ENCODE data around the gene BMPR1B. TPM values are rescaled to one million over a fixed set of nuclear protein-coding genes. Genes with fewer than 3 reads are reported as not detected.

Gene BMPR1B
- total RNA-seq, 1 donor from 2014 or later = not detected

DNA sequence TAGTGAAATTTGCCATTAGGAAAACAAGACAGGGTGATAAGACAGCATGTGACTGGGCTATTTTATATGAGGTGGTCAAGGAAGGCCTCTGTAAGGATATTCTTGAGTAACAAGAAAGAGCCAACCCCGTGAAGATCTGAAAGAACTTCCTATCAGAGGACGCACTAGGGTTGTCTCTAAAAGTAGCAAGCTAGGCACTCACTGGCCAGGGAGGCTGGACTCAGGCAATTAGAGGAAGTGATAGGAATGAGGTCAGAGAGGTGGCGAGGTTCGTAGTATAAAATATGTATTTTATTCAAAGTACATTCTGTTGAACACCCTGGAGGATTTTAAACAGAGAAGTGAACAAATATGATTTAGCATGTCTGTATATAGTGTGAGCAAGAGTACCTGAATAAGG is 4.6 kb downstream of the BMPR1B start:
- intact Hi-C loops (cut with micrococcal nuclease) = no loop called here

DNA sequence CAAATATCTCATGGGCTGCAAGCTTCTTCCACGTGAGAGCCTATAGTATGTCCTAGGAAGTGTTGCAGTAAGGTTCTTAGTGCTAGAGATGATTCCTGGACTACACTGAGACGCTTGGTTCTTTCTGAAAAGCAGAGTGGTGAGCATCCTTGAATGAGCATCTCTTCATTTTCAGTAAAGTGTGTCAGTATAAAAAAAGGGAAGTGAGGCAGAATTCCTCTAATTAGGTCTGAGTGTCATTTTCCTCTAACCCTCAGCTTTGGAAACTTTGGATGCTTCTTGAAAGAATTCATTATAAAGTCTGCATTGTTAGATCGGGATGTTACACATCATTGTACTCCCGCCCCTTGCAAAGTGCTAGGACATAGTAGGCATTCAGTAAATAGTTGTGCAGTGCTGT is 5.2 kb downstream of the BMPR1B start:
- intact Hi-C loops (cut with micrococcal nuclease) = no loop called here

DNA sequence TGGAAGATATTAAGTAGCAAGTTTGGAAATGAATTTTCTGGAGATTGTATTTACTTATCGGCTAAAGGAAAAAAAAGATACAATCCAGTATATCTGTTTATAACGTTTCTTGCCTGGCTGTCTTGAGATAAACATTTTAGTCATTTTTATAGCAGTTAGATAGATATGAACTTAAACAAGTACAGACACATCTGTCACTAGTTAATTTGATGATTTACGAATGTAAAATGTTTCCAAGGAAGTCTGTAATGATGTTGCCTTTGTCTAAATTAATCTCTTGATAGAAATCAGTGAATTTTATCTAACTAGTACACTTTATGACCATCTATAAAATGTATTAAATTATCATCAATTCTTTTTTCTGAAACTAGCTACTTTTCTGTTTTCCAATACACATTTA is 5.7 kb downstream of the BMPR1B start:
- intact Hi-C loops (cut with micrococcal nuclease) = no loop called here

DNA sequence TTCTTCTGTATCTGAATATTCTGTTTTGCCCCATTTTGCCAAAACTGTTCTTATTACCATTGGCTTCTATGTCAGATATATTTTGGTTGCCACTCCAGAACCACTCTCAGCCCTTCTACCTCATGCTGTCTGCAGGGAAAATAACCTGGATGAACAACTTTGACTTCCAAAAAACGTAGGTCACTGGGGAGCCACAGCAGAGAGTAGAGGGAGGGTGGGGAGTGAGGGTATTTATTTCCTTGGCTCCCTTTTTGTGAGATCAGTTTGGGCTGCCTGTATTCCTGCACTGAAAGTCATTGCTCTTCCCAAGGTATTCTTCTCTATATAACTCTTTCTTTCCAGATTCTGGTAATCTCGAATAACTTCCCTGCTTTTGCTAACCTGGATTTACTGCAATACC is 6.3 kb downstream of the BMPR1B start:
- intact Hi-C loops (cut with micrococcal nuclease) = no loop called here

DNA sequence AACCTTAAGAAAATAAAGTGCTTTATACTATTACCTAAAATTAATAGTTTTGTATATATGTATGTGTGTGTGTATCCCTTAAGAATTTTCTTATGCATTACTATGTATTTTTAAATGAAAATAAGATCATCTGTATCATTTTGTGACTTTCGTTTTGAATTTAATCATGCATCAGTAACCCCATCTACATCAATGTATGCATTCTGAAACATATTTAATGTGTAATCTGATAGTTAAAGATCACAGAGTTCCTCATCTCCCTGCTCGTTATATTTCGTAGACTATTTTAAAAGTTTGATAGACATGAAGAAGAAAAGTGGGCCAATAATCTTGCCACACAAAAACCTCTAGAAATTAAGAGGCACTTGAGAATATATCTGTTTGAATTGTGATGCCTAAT is 7.4 kb downstream of the BMPR1B start:
- intact Hi-C loops (cut with micrococcal nuclease) = no loop called here

DNA sequence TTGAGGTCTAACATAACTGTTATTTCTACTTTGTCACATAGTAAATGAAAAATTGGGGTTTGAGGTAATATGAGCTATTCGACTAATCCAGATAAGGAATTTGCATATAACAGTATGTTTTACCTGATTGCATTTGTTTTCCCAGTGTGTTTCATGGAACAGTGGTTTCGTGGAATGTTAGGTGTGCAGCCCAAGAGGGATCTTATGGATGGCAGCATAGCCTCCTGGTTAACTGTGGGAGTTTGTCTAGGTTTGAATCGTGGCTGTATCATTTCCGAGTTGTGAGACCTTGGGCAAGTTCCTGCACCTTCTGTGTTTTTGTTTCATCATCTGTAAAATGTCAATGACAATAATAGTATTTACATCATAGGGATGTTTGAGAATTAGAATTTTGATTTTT is 7.9 kb downstream of the BMPR1B start:
- intact Hi-C loops (cut with micrococcal nuclease) = no loop called here

DNA sequence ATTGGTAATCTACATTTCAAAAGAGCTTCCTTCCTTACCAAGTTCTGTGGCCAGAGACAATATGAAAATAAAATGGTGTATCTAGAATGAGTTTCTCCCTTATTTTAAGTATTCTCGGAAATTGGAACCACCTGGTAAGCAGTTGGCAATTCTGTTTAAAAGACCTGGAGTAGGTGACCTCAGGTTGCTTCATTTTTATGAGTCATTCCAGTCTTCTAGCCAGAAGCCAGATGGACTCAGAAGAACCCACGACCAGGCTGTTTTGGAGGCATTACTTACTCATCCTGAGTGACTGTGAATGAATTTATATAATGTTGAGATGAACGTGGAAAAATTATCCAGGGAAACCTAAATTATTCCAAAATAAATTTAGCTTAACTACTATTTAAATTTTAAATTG is 9.1 kb downstream of the BMPR1B start:
- intact Hi-C loops (cut with micrococcal nuclease) = no loop called here

DNA sequence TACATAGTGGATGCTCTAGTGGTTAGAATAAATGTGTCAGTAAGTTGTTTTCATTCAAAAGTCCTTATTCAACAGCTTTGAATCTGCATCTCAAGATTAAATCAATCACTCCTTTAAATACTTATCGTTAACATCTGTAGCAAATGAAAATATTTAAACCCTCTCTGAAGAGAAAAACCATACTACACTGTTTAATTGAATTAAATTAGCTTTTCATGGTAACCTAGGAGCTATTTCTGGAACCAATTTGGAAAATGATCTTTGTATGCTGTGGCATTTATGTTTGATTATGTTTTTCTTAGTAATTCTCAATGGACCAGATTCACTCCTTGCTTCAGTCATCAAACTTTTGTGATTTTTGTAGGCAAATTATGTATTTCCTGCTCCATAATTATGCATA is 9.7 kb downstream of the BMPR1B start:
- intact Hi-C loops (cut with micrococcal nuclease) = no loop called here

DNA sequence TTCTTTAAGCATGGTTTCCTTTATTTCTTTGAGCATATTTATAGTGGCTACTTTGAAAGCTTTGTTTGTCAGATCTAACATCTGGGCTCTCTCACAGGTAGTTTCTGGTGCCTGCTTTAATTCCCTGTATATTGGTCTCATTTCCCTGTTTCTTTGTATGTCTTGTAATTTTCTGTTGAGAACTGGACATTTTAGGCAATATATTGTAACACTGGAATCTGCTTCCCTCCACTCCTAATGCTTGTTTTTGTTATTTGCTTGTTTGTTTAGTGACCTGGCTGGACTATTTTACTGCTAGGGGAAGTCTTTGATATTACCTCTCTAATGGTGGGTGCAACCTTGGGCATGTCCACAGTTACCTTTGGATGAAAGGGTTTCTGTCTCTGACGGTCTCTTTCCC is 25.0 kb downstream of the BMPR1B start:
- intact Hi-C loops (cut with micrococcal nuclease) = no loop called here

DNA sequence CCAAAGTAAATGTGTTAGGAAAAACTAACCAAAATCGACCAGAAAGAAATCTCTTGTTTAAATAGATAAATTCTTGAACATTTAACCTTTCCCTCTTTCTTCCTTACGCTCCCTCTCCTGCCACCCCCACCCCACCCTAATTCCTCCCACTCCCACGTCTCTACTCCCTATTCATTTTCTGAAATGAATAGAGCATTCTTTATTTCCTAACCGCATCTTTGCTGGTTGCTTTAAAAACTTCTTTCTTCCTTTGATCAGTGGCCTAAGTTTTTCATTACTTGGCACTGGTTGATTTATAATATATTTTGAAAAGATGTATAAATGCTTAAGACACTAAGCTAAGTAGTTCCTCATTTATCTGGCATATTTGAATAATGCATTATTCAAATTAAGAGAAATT is 33.9 kb downstream of the BMPR1B start:
- intact Hi-C loops (cut with micrococcal nuclease) = no loop called here

DNA sequence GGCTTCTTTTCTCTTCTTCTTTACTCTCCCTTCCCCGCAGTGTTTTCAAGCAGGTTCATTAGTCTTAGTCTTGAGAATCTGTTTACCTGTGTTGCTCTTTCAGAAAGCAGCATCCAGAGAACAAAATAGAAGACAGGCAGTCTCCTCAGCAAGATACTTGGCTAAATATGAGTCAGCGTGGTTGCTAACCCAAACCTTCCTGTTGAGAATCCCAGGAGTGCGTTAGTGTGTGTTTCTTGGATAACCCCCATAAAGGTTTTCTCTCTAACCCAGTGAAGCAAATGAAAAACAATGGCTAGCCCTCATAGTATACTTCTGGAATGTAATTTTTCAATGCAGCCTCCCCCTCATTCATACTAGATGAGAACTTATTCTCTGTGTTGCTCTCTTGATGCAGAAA is 41.1 kb downstream of the BMPR1B start:
- intact Hi-C loops (cut with micrococcal nuclease) = no loop called here

DNA sequence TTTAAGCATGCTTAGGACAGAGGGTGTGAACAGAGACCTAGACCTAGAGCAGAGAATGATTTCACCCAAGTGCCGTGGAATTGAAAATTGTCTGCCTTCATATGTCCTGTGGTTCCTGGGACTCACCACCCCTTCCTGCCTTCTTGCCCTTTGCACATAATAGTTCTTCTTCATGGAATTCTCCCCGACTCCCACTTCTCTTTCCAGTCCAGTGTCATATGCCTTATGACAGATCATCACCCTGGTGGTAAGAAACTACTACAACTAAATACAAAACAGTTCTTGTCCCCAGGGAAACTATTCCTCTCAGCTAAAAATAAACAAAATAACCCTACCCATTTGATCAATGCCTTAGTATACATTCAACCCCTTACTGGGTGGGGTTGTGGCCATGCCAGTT is 43.3 kb downstream of the BMPR1B start:
- intact Hi-C loops (cut with micrococcal nuclease) = no loop called here

DNA sequence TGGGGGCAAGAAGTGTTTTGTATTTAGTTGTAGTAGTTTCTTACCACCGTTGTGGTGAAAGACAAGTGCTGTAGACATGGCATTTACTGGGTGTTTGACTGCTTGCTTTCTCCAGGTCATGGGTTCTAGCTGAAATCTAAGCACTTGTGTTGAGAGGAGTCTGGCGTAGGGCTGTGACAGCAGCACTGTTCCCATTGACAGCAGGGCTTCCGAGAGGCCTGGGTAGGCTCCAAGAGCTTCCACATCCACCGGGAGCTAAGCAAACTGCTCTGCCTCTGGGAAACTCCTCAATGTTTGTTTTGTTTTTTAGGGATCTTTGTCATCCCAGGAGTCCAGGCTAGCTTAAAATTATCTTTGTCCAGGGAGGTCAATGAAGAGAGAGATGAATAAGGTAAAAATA is 44.3 kb downstream of the BMPR1B start:
- intact Hi-C loops (cut with micrococcal nuclease) = no loop called here

DNA sequence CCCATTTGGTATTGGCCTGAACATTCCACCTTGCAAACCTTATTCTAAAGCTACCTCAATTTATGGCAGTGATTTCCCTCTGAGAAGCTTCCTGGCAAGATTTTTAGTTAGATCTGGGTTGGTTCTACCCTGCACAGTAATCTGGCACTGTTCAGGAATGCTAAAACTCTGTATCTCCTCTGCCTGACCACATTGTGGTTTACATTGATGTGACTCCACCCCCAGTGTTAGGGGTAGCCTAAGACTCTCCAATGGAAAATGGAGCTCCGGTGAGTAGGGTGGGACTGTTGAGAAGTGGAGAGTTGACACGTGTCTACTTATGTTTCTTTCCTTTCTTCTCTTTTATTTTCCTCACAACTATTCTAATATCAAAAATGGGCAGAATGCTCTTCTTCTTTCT is 45.4 kb downstream of the BMPR1B start:
- intact Hi-C loops (cut with micrococcal nuclease) = no loop called here

DNA sequence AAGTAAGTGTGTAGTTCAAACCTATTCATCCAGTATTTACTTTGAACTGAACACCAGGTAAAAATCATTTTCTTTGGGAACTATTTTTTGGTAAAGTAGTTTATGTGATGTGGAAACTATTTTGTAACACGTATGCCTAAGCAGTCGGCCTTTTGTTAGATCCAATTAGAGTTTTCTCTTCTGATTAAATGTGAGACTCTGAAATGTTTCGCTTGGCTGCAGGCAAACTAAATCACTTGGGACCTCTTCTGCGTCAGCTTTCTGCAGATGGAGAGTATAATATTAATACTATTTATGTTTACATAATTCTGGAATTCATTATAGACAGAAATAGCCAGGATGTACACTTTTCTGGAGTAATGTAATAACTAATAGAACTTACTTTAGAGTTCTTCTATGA is 46.9 kb downstream of the BMPR1B start:
- intact Hi-C loops (cut with micrococcal nuclease) = no loop called here

DNA sequence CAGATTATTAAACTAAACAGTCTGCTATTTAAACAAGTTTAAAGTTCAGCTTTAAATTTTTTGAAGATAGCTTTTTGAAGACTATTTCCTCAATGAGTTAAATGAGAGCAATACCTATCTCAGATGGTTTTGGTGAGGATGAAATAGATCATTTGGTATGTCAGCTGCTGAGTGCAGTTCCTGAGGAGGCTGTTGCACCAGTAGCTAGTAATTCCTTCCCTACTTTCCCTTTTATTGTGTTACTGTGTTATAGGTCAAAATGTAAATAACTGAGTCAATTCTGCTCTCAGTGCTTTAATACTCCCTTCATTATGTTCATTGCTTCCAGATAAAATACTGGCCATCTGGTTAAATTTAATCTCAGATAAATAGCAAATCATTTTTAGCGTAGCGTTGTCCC is 48.6 kb downstream of the BMPR1B start:
- intact Hi-C loops (cut with micrococcal nuclease) = no loop called here

DNA sequence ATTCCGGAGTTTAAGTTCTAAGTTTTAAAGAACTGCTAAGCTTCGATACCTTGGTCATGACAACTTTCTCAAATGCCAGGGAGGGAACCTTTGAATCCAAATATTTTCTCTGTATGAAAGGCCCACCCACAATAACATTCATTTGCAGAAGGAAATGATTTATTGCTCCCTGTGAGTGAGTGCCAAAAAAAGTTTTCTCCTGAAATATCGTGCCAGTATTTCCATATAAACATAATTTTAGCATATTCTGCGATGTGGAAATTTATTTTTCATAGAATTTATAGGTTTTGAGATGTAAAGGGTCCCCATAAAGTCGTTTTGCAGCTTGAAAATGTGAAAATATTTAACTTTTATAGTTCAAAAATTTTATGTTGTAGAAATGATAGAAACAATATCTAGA is 53.9 kb downstream of the BMPR1B start:
- intact Hi-C loops (cut with micrococcal nuclease) = no loop called here

DNA sequence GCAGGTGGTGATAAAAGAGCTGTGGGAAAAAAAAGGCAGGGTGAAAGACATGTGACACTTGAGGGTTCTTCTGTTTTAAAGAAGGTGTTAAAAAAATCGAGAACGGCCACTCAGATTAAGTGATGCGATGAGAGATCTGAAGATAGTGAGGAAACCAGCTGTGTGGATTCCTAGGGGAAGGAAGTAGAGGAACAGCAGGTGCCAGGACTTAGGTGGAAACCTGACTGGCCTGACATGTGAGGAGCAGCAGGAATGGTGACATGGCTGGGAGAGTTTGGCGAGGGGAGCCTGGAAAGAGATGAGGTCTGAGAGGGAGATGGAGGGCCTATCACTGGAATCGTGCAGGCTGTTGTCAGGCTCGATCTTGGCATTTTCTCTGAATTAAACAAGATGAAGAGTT is 55.5 kb downstream of the BMPR1B start:
- intact Hi-C loops (cut with micrococcal nuclease) = no loop called here

DNA sequence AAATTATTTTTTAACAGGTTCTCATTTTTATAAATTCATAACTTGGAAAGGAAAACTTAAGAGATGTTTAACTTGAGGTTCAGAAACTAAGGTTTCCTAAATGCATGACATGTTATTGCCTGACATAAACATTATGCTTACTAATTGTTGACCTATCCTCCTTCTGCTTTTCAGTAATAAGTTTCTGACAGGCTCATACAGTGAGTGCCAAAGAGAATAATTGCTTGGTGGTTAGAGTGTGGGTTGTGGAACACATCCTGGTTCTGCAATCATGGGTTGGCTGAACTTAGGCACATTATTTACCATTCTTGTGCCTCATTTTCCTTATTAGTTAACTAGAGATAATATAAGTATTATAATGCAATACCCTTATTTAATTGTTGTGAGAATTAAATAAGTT is 56.5 kb downstream of the BMPR1B start:
- intact Hi-C loops (cut with micrococcal nuclease) = no loop called here

DNA sequence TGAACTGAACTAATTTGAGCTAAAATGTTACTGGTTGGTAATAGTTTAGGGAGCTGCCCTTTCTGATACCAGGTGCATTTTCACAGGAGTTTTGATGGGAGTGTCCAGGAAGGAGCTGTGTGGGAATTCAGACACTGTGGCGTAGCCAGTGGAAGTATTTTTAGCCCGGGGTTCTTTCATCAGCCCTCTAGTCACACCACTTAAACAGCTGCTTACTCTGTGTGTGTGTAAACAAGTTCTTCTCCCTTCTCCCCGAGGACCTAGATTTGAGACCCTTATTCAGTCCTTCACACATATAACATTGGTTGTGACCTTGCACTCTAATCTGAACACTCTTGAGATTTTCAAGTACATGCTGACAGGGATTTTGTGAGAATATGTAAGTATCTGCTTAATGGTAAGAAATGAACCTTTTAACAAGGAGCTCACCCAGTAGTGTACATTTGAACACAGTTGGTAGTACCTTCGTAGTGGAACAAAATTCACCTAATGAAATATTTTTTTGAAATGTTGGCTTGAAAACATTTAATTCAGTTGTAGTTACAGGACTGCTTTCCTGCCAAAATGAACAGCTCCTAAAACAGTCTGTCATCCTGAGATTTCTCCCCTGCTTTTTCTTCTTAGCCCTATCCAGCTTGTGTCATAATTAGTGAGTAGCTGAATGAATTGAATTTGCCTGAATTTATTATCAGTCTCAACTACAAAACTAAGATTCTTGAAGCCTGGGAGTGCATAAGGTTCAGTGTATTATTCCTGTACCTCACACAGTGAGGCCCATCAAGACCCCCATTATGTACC is 61.8 kb downstream of the BMPR1B start:
- intact Hi-C loops (cut with micrococcal nuclease) = no loop called here

DNA sequence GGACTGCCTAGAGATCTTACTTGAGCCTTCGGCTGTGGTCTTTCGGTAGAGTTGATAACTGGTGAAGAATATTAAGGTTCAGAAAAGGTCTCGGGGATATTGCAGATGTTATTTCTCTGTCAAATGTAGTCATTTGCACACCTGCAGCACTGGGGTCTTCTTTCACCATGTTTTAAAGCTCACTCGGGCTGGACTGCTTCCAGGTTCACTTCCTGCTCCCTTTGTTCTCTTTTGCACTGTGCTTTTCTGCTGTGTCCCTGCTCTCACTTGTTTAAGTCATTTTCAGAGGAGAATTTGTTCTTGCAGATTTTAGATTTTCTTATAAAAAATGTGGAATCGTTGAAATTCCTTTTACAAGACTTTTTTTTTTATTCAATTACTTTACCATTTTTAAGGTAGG is 68.5 kb downstream of the BMPR1B start:
- intact Hi-C loops (cut with micrococcal nuclease) = no loop called here

DNA sequence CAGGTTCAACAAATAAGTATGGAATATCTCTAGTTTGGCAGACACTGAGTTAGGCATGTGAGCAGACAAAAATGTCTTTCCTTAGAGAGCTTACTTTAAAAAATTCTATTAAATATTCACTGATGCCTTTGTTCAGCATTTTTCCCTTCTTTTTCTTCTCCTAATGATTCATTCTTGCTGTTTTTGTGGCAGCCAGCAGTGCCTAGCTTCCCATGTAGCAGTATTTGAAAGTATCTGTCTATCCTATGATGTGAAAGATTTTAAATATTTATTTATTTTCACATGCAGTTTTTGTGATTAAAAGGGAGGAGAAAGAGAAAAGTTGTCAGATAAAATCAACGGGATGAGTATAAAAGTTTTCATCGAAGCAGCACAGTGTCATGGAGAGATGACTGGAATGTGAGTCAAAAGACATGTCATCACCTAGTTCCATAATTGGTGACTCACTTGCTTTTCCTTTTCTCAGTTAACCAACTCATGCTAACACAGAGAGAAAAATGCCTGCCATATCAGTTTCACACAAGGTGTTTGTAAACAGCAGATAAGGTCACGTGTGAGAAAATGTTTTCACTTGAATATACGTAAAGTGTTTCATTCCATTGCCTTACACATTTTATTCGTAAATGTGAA is 69.8 kb downstream of the BMPR1B start:
- intact Hi-C loops (cut with micrococcal nuclease) = no loop called here

DNA sequence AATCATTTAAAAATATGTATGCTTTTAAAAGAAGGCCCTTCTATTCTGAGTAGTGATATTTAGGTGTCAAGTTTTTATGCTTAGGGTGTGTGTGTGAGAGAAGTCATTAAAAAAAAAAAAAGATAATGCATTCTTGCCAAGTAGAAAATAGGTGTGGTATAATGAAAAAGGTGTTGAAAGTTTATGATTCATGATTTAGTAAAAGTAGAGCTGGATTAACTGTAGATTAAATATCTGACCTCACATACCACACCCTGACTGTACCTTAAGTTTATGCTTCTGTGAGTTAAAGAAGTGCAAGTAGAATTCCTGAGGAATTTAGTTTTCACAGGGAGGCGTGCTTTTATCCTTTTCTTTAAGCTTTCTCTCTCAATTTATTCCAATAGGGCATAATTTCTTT is 71.1 kb downstream of the BMPR1B start:
- intact Hi-C loops (cut with micrococcal nuclease) = no loop called here

Measured in T-helper 2 cell treated with Interferon-gamma antibody and Interleukin-4, amounts not matched to agents 100 ng/mL and 5 ng/mL, for 36 hours (primary cell).